Trophoblast cell (in vitro differentiated cells and primary cell): ENCODE data around the gene SENP6.

ENCODE experiments used
- DNase-seq, 2 donors: peaks; one replicate each; pipeline ENCODE4 v3.0.0-alpha.2; 2016
- H2AFZ ChIP-seq: 2 replicates; pipeline ENCODE4 v1.6.1; 2013; ENCODE audit warnings: low read length, moderate library complexity, mild to moderate bottlenecking; ENCODE audit not compliant: insufficient read depth, poor library complexity
- H2AK5ac ChIP-seq: 2 replicates; pipeline ENCODE4 v1.6.1; 2013; ENCODE audit warnings: mild to moderate bottlenecking, low read length
- H2BK120ac ChIP-seq: 2 replicates; pipeline ENCODE4 v1.6.1; 2013; ENCODE audit warnings: low read length, mild to moderate bottlenecking, moderate library complexity; ENCODE audit not compliant: insufficient read depth, poor library complexity
- H2BK12ac ChIP-seq: 2 replicates; pipeline ENCODE4 v1.6.1; 2013; ENCODE audit warnings: mild to moderate bottlenecking, low read length, moderate library complexity
- H2BK5ac ChIP-seq: 2 replicates; pipeline ENCODE4 v1.6.1; 2013; ENCODE audit warnings: low read length, low read depth, moderate library complexity, mild to moderate bottlenecking; ENCODE audit not compliant: poor library complexity
- H3K14ac ChIP-seq: 2 replicates; pipeline ENCODE4 v1.6.1; 2013; ENCODE audit warnings: mild to moderate bottlenecking, low read length
- H3K18ac ChIP-seq: 2 replicates; pipeline ENCODE4 v1.6.1; 2013; ENCODE audit warnings: mild to moderate bottlenecking, low read length
- H3K23ac ChIP-seq: 2 replicates; pipeline ENCODE4 v1.6.1; 2013; ENCODE audit warnings: low read length
- H3K27ac ChIP-seq: 2 replicates; pipeline ENCODE4 v1.5.1; 2013; ENCODE audit warnings: low read depth, mild to moderate bottlenecking, inconsistent platforms, low read length, moderate library complexity
- H3K27me3 ChIP-seq: 2 replicates; pipeline ENCODE4 v1.6.1; 2013; ENCODE audit warnings: inconsistent platforms, mild to moderate bottlenecking, low read length, moderate library complexity; ENCODE audit not compliant: insufficient read depth
- H3K36me3 ChIP-seq, 2 experiments: 1 replicate in 1 of 2; 2 replicates in 1 of 2; pipeline ENCODE4 v1.6.1; 2013; ENCODE audit warnings: low read length in 2 of 2, mild to moderate bottlenecking in 2 of 2, moderate library complexity in 1 of 2; ENCODE audit not compliant: insufficient read depth in 2 of 2, control insufficient read depth in 1 of 2
- H3K4ac ChIP-seq: 2 replicates; pipeline ENCODE4 v1.6.1; 2013; ENCODE audit warnings: low read depth, mild to moderate bottlenecking, low read length, moderate library complexity
- H3K4me1 ChIP-seq, 2 experiments: 1 replicate in 1 of 2; 2 replicates in 1 of 2; pipeline ENCODE4 v1.6.1; 2013; ENCODE audit warnings: low read length in 2 of 2, mild to moderate bottlenecking in 2 of 2, moderate library complexity in 1 of 2; ENCODE audit not compliant: insufficient read depth in 2 of 2, control insufficient read depth in 1 of 2
- H3K4me2 ChIP-seq: 2 replicates; pipeline ENCODE4 v1.6.1; 2013; ENCODE audit warnings: inconsistent platforms, mild to moderate bottlenecking, low read length, moderate library complexity
- H3K4me3 ChIP-seq: 2 replicates; pipeline ENCODE4 v1.5.1; 2013; ENCODE audit warnings: mild to moderate bottlenecking, low read depth, low read length, inconsistent platforms
- H3K79me1 ChIP-seq: one replicate; pipeline ENCODE4 v1.6.1; 2013; ENCODE audit warnings: low read length
- H3K79me2 ChIP-seq: 2 replicates; pipeline ENCODE4 v1.6.1; 2013; ENCODE audit warnings: low read length, mild to moderate bottlenecking; ENCODE audit not compliant: control insufficient read depth, insufficient read depth, poor library complexity
- H3K9ac ChIP-seq: 2 replicates; pipeline ENCODE4 v1.6.1; 2013; ENCODE audit warnings: mild to moderate bottlenecking, low read length
- H3K9me3 ChIP-seq: 2 replicates; pipeline ENCODE4 v1.6.1; 2013; ENCODE audit warnings: low read depth, mild to moderate bottlenecking, control low read depth, inconsistent platforms, low read length; ENCODE audit not compliant: insufficient read depth
- H4K12ac ChIP-seq: 2 replicates; pipeline ENCODE4 v1.6.1; 2013; ENCODE audit warnings: low read depth, mild to moderate bottlenecking, low read length, moderate library complexity
- H4K8ac ChIP-seq: 2 replicates; pipeline ENCODE4 v1.6.1; 2013; ENCODE audit warnings: low read depth, mild to moderate bottlenecking, low read length, moderate library complexity
- H4K91ac ChIP-seq: one replicate; pipeline ENCODE4 v1.6.1; 2013; ENCODE audit warnings: low read depth, mild to moderate bottlenecking, low read length, moderate library complexity
- WGBS: extraction: QIAGEN DNeasy Blood & Tissue Kit; methylation state at CpG from one replicate; pipeline ENCODE4 v1.1.7; 2013; ENCODE audit warnings: missing lambda C conversion rate; ENCODE audit not compliant: insufficient read length, insufficient coverage; ENCODE audit errors: extremely low coverage; 5-methylcytosine and 5-hydroxymethylcytosine counted together

The SENP6 gene

GRCh38 chr6:75735491-75736186 lies 134.0 kb downstream of the SENP6 start:
- Histone ChIP-seq H3K4me3 (no peak overlapping the region), H3K27ac (no peak overlapping the region), H3K36me3 (no peaks in the 10 kb centered on the region), H3K14ac (no peak overlapping the region), H4K8ac (no peak overlapping the region), H3K27me3 (no peaks in the 10 kb centered on the region), H3K4ac (no peak overlapping the region), H3K4me2 (no peak overlapping the region), H3K79me1 (no peaks in the 10 kb centered on the region), H3K9ac (no peak overlapping the region), H2AK5ac (no peak overlapping the region), H2BK120ac (no peak overlapping the region), H3K23ac (no peak overlapping the region), H2AFZ (no peak overlapping the region), H3K79me2 (no peaks in the 10 kb centered on the region), H2BK12ac (no peak overlapping the region), H3K4me1 (no peaks in the 10 kb centered on the region), H3K18ac (no peak overlapping the region), H3K9me3 (no peaks in the 10 kb centered on the region), H2BK5ac (no peak overlapping the region), H4K91ac (no peak overlapping the region), H4K12ac (no peak overlapping the region)
- WGBS, result no CpG with 5 or more reads among the region's 1 CpG
- peak in 1 of 2 donors; percentile 27 for DNase-seq

GRCh38 chr6:75743971-75744370 lies 142.3 kb downstream of the SENP6 start:
- Histone ChIP-seq H4K12ac (no peak overlapping the region), H3K4me2 (no peak overlapping the region), H3K79me1 (peaks cover 5% of the 10 kb centered on the region), H3K4ac (no peak overlapping the region), H2BK12ac (no peak overlapping the region), H3K4me1 (no peaks in the 10 kb centered on the region), H4K8ac (no peak overlapping the region), H2BK120ac (no peak overlapping the region), H2AK5ac (no peak overlapping the region), H3K4me3 (no peak overlapping the region), H3K9ac (no peak overlapping the region), H3K27me3 (no peaks in the 10 kb centered on the region), H3K79me2 (peaks cover 4% of the 10 kb centered on the region), H3K23ac (no peak overlapping the region), H3K9me3 (no peaks in the 10 kb centered on the region), H3K27ac (no peak overlapping the region), H3K18ac (no peak overlapping the region), H2AFZ (no peak overlapping the region), H3K14ac (no peak overlapping the region), H3K36me3 (no peaks in the 10 kb centered on the region), H2BK5ac (no peak overlapping the region), H4K91ac (no peak overlapping the region)
- no CpG with 5 or more reads among the region's 4 CpGs for WGBS
- no peak for DNase-seq

- H3K79me1 ChIP-seq, result peaks cover 10% of the 10 kb centered on the region
- no peak overlapping the region for H3K14ac ChIP-seq
- no peaks in the 10 kb centered on the region for H3K9me3 ChIP-seq
- no peak overlapping the region for H3K4me2 ChIP-seq
- no peaks in the 10 kb centered on the region for H3K27me3 ChIP-seq
- H4K8ac ChIP-seq, result no peak overlapping the region
- no peak overlapping the region for H2BK120ac ChIP-seq
- H3K4me3 ChIP-seq, result no peak overlapping the region
- no peak overlapping the region for H2BK12ac ChIP-seq
- DNase-seq, result no peak
- no peaks in the 10 kb centered on the region for H3K4me1 ChIP-seq
- no peak overlapping the region for H4K12ac ChIP-seq
- no peak overlapping the region for H3K23ac ChIP-seq
- H2AK5ac ChIP-seq, result no peak overlapping the region
- H3K18ac ChIP-seq, result no peak overlapping the region
- H3K9ac ChIP-seq, result no peak overlapping the region
- H3K4ac ChIP-seq, result no peak overlapping the region
- H2AFZ ChIP-seq, result no peak overlapping the region
- no peaks in the 10 kb centered on the region for H3K36me3 ChIP-seq
- H4K91ac ChIP-seq, result no peak overlapping the region
- H3K79me2 ChIP-seq, result peaks cover 9% of the 10 kb centered on the region
- no CpG with 5 or more reads among the region's 3 CpGs for WGBS
- H2BK5ac ChIP-seq, result no peak overlapping the region
- H3K27ac ChIP-seq, result no peak overlapping the region
Measured at GRCh38 chr6:75745404-75745803, 143.7 kb downstream of the SENP6 start.

GRCh38 chr6:75746221-75746620 lies 144.5 kb downstream of the SENP6 start:
- H3K4me2 ChIP-seq, result no peak overlapping the region
- no peak overlapping the region for H4K91ac ChIP-seq
- H3K4me1 ChIP-seq, result no peaks in the 10 kb centered on the region
- no peak overlapping the region for H2BK12ac ChIP-seq
- H2AK5ac ChIP-seq, result no peak overlapping the region
- no peak overlapping the region for H3K4ac ChIP-seq
- H2AFZ ChIP-seq, result no peak overlapping the region
- H3K9ac ChIP-seq, result no peak overlapping the region
- peaks cover 12% of the 10 kb centered on the region for H3K79me2 ChIP-seq
- peaks cover 10% of the 10 kb centered on the region for H3K79me1 ChIP-seq
- H2BK5ac ChIP-seq, result no peak overlapping the region
- no peak overlapping the region for H3K27ac ChIP-seq
- no peak overlapping the region for H3K4me3 ChIP-seq
- H4K12ac ChIP-seq, result no peak overlapping the region
- no peak overlapping the region for H3K14ac ChIP-seq
- no peaks in the 10 kb centered on the region for H3K36me3 ChIP-seq
- no peak overlapping the region for H4K8ac ChIP-seq
- no peaks in the 10 kb centered on the region for H3K27me3 ChIP-seq
- no peaks in the 10 kb centered on the region for H3K9me3 ChIP-seq
- H3K18ac ChIP-seq, result no peak overlapping the region
- H2BK120ac ChIP-seq, result no peak overlapping the region
- no peak overlapping the region for H3K23ac ChIP-seq
- no peak for DNase-seq
- no CpG with 5 or more reads among the region's 2 CpGs for WGBS
